ENCODE results near the gene PTPRN2. TPM values are rescaled to one million over a fixed set of nuclear protein-coding genes. Genes with fewer than 3 reads are reported as not detected.

PTPRN2 gene
- total and polyA plus RNA-seq, 8 donors = 4.9 to 136 (median 46.8) TPM

- peaks cover 0 to 4% (median 0%) of the 10 kb centered on the region in 4 donors for H3K9me3 ChIP-seq
- no peaks in the 10 kb centered on the region for H3K4me1 ChIP-seq
- intact Hi-C loops (cut with DNase I; ENCODE audit: low total_unique reads) = no loop called here
- no peak for TF ChIP-seq POLR2A (IDR thresholded peaks at IDR 0.05)
- no peak for TF ChIP-seq CTCF (IDR thresholded peaks at IDR 0.05)
- no peak for TF ChIP-seq EP300 (IDR thresholded peaks at IDR 0.05)
- no peak for TF ChIP-seq POLR2AphosphoS5 (IDR thresholded peaks at IDR 0.05)
- H3K27ac ChIP-seq = no peak overlapping the region
- H3K36me3 ChIP-seq = peaks cover 0 to 4% (median 0%) of the 10 kb centered on the region in 4 donors
- no peak for DNase-seq
- H3K27me3 ChIP-seq = no peaks in the 10 kb centered on the region
- WGBS, 5 donors = 82 to 89% (median 88%) methylated on average over 19 to 31 of the region's 31 CpGs
- H3K4me3 ChIP-seq = no peak overlapping the region
These were observed 723.5 kb downstream of the PTPRN2 start for GRCh38 chr7:157863906-157864810.

GRCh38 chr7:157863176-157863575, 724.4 kb downstream of the PTPRN2 start:
- no peak overlapping the region for H3K27ac ChIP-seq
- intact Hi-C loops (cut with DNase I; ENCODE audit: low total_unique reads) = no loop called here
- peaks cover 0 to 4% (median 0%) of the 10 kb centered on the region in 4 donors for H3K36me3 ChIP-seq
- DNase-seq = no peak
- no peak overlapping the region for H3K4me3 ChIP-seq
- TF ChIP-seq CTCF (IDR thresholded peaks at IDR 0.05) (no peak), EP300 (IDR thresholded peaks at IDR 0.05) (no peak), POLR2A (IDR thresholded peaks at IDR 0.05) (no peak), POLR2AphosphoS5 (IDR thresholded peaks at IDR 0.05) (no peak)
- peaks cover 0 to 4% (median 0%) of the 10 kb centered on the region in 4 donors for H3K9me3 ChIP-seq
- H3K27me3 ChIP-seq = no peaks in the 10 kb centered on the region
- H3K4me1 ChIP-seq = no peaks in the 10 kb centered on the region
- 82 to 90% (median 85%) methylated on average over 12 of the region's 12 CpGs for WGBS, 5 donors

- 85 to 91% (median 87%) methylated on average over 25 of the region's 25 CpGs for WGBS, 5 donors
These were observed 724.9 kb downstream of the PTPRN2 start for GRCh38 chr7:157862731-157863130.

GRCh38 chr7:157861551-157861950, 726.1 kb downstream of the PTPRN2 start:
- no peaks in the 10 kb centered on the region for H3K4me1 ChIP-seq
- no peak overlapping the region for H3K27ac ChIP-seq
- H3K36me3 ChIP-seq = peaks cover 0 to 4% (median 0%) of the 10 kb centered on the region in 4 donors
- TF ChIP-seq CTCF (IDR thresholded peaks at IDR 0.05) (no peak), EP300 (IDR thresholded peaks at IDR 0.05) (no peak), POLR2A (IDR thresholded peaks at IDR 0.05) (no peak), POLR2AphosphoS5 (IDR thresholded peaks at IDR 0.05) (no peak)
- intact Hi-C loops (cut with DNase I; ENCODE audit: low total_unique reads) = no loop called here
- H3K9me3 ChIP-seq = no peaks in the 10 kb centered on the region
- no peak overlapping the region for H3K4me3 ChIP-seq
- no peak for DNase-seq
- WGBS, 5 donors = 91 to 96% (median 94%) methylated on average over 15 to 17 of the region's 17 CpGs
- H3K27me3 ChIP-seq = no peaks in the 10 kb centered on the region

More at GRCh38 chr7:157862731-157863130, 724.9 kb downstream of the PTPRN2 start:
- peaks cover 0 to 4% (median 0%) of the 10 kb centered on the region in 4 donors for H3K36me3 ChIP-seq
- H3K27ac ChIP-seq = no peak overlapping the region
- peaks cover 0 to 3% (median 0%) of the 10 kb centered on the region in 4 donors for H3K9me3 ChIP-seq
- DNase-seq = no peak
- H3K4me1 ChIP-seq = no peaks in the 10 kb centered on the region
- H3K27me3 ChIP-seq = no peaks in the 10 kb centered on the region
- H3K4me3 ChIP-seq = no peak overlapping the region
- intact Hi-C loops (cut with DNase I; ENCODE audit: low total_unique reads) = no loop called here
- TF ChIP-seq POLR2A (IDR thresholded peaks at IDR 0.05) (no peak), POLR2AphosphoS5 (IDR thresholded peaks at IDR 0.05) (no peak), EP300 (IDR thresholded peaks at IDR 0.05) (no peak), CTCF (IDR thresholded peaks at IDR 0.05) (no peak)
